Activated naive CD4-positive, alpha-beta T cell treated with anti-CD3 and anti-CD28 coated beads for 36 hours (primary cell): ENCODE data around the gene SLC12A4. TPM values are rescaled to one million over a fixed set of nuclear protein-coding genes. Genes with fewer than 3 reads are reported as not detected.
A peak's percentile ranks its signal among the peaks of the same experiment; 100 is the strongest.
"Not testable (repeated sequence)": the region's sequence is repeated elsewhere in the genome, so short reads cannot be mapped to it uniquely, and the experiment has no call there.

Experiments
- CTCF ChIA-PET: fragments of 350-600 bp; sonication (Branson Sonifier 250); formaldehyde crosslinking; loops from one replicate; lab custom pipeline; 2021; ENCODE audit warnings: antibody characterized with exemption; lab: Charles Lee
- DNase-seq: peaks from one replicate; pipeline ENCODE4 v3.0.0-alpha.2; 2020
- H3K27ac Mint-ChIP-seq: one replicate; pipeline ENCODE4 v1.8.0; 2021; ENCODE audit warnings: mild to moderate bottlenecking, mixed read lengths
- H3K27me3 Mint-ChIP-seq: one replicate; pipeline ENCODE4 v1.8.0; 2021; ENCODE audit warnings: low read depth, mixed read lengths
- H3K36me3 Mint-ChIP-seq: one replicate; pipeline ENCODE4 v1.8.0; 2021; ENCODE audit warnings: low read depth, mixed read lengths
- H3K4me1 Mint-ChIP-seq: one replicate; pipeline ENCODE4 v1.8.0; 2021; ENCODE audit warnings: low read depth, mixed read lengths
- H3K4me3 Mint-ChIP-seq: one replicate; pipeline ENCODE4 v1.8.0; 2021; ENCODE audit warnings: mild to moderate bottlenecking, moderate library complexity, mixed read lengths
- H3K9me3 Mint-ChIP-seq: one replicate; pipeline ENCODE4 v1.8.0; 2021; ENCODE audit warnings: mixed read lengths
- intact Hi-C: fragments of 100-400 bp; cut with micrococcal nuclease; formaldehyde crosslinking; loops from one replicate; pipeline ENCODE4 v1.15.1; 2023
- total RNA-seq, 2 experiments: library from RNA; stranded (reverse); gene quantifications; one replicate each; pipeline ENCODE4 v1.2.3, GENCODE V29; 2021

SLC12A4 gene
- total RNA-seq, 2 experiments from 2014 or later: 24.3 to 28.9 TPM

DNA sequence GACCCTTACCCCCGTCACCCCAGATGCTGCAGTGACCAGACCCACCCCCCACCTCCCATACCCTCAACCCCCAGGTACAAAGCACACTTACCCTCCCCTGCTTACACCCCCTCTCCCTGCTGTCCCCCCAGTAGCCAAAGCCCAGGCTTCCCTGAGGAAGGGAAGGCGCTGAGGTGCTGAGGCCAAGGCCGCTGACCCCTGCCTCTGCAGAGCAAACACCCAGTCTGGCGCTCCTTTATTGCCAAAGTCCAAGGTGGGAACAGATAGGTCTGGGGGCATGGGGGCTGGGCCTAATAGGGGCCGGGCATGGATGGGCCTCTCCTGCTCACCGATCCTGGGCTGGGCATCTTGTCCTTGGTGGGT is 25.2 kb downstream of the SLC12A4 start:
- no peaks in the 10 kb centered on the region for H3K27me3 Mint-ChIP-seq
- no peak overlapping the region for H3K27ac Mint-ChIP-seq
- H3K4me3 Mint-ChIP-seq: no peak overlapping the region
- CTCF ChIA-PET: no interaction called here
- peaks cover 6% of the 10 kb centered on the region for H3K36me3 Mint-ChIP-seq
- peaks cover 26% of the 10 kb centered on the region for H3K4me1 Mint-ChIP-seq
- intact Hi-C loops: no loop called here
- DNase-seq: no peak
- H3K9me3 Mint-ChIP-seq: no peaks in the 10 kb centered on the region

DNA sequence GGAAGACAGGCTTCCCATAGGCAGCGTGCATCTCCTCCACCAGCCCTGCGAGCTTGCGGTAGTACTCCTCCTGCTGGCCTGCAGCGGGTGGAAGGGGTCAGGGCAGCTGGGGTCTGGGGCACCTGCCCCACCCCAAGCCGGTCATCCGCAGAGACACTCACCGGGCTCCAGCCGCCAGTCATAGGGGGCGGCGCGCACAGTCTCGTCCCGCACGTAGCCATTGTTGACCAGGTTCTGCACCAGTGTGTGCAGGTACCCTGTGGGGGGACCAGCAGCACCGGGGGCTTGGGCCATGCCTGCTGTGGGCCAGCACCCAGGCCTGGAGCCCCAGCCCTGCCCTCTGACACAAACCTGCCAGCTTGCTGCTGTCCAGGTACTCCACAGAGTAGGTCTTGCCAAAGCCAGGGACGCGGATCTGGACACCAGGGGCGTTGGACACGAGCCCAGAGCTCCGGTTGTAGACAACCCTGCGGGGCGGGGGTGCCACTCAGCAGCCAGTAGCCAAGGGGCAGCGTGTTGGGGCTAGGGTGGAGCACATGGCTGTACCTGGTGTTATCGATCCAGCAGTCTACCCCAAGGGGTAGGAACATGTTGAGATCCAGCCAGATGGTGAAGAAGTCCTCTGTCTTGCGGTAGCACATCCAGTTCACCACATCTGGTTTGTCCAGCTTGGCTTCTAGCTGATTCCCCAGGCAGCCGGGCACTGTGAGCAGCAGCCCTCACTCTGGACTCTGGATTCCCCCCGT is 25.8 kb downstream of the SLC12A4 start:
- H3K27ac Mint-ChIP-seq: no peak overlapping the region

DNA sequence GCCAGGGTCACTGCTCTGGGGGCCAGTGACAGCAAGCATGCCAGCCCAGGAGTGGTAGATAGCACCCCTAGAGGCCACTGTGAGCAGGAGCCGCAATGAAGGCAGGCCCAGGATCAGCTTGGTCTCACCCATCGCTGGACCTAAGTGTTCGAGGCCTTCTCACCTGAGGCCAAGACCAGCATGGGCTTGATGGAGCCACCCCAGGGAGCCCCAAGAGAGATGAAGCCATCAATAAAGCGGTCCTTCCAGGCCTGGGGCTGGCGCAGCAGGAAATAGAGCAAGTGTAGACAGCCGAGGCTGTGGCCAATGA is 26.3 kb downstream of the SLC12A4 start:
- intact Hi-C loops: no loop called here
- Mint-ChIP-seq H3K27ac (no peak overlapping the region), H3K27me3 (no peaks in the 10 kb centered on the region), H3K36me3 (peaks cover 7% of the 10 kb centered on the region), H3K4me3 (no peak overlapping the region), H3K9me3 (no peaks in the 10 kb centered on the region), H3K4me1 (peaks cover 29% of the 10 kb centered on the region)
- CTCF ChIA-PET: interaction anchor here (0.8 to 1.8 kb wide), 11 partner anchors 10 to 126 kb away, joined by 3 to 9 read pairs (median 5); partner anchors contain the start of gene CTRL
- DNase-seq: peak; percentile 53

More for the DNA sequence above, 25.8 kb downstream of the SLC12A4 start:
- DNase-seq: no peak
- Mint-ChIP-seq H3K27me3 (no peaks in the 10 kb centered on the region), H3K9me3 (no peaks in the 10 kb centered on the region), H3K4me3 (no peak overlapping the region), H3K4me1 (peaks cover 26% of the 10 kb centered on the region), H3K36me3 (peaks cover 6% of the 10 kb centered on the region)
- CTCF ChIA-PET: interaction anchor here (0.8 to 1.4 kb wide), 10 partner anchors 10 to 126 kb away, joined by 3 to 8 read pairs (median 4); no protein-coding TSS in a partner anchor
- intact Hi-C loops: no loop called here

DNA sequence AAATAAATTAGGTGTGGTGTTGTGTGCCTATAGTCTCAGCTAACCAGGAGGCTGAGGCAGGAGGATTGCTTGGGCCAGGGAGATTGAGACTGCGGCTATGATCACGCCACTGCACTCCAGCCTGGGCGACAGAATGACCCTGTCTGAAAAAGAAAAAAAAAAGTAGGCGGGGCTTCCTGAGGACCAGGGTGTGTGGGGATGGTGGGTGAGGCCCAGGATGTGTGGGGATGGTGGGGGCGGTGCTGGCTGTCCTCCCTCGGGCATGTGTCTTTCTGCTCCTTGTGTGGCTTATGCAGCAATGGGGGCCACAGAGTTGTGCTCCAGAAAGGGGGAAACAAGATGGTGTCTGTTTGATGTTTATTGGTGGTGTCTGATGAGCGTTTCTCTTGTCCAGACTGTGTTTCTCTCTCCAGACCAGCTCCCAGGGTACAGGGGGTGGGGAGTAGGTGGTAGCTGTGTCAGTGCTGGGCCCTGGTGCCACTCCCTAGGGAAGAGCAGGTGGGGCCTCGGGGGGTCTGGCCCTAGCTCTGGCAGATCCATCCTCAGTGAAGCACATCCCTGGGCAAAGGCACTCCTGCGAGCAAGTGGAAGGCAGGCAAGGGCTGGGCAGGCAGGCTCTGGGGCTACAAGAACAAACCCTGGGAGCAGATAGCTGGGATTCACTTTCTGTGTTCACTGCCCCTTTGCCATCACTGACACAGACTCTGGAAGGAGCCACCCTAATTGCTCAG is 26.8 kb downstream of the SLC12A4 start:
- CTCF ChIA-PET: interaction anchor here (0.6 to 2.7 kb wide), 17 partner anchors 9 to 295 kb away, joined by 3 to 13 read pairs (median 4); partner anchors contain the start of gene CTRL
- Mint-ChIP-seq H3K36me3 (peaks cover 11% of the 10 kb centered on the region), H3K9me3 (no peaks in the 10 kb centered on the region), H3K27ac (peak overlapping the region; percentile 59), H3K27me3 (no peaks in the 10 kb centered on the region), H3K4me1 (peaks cover 32% of the 10 kb centered on the region), H3K4me3 (no peak overlapping the region)
- DNase-seq: no peak
- intact Hi-C loops: no loop called here

DNA sequence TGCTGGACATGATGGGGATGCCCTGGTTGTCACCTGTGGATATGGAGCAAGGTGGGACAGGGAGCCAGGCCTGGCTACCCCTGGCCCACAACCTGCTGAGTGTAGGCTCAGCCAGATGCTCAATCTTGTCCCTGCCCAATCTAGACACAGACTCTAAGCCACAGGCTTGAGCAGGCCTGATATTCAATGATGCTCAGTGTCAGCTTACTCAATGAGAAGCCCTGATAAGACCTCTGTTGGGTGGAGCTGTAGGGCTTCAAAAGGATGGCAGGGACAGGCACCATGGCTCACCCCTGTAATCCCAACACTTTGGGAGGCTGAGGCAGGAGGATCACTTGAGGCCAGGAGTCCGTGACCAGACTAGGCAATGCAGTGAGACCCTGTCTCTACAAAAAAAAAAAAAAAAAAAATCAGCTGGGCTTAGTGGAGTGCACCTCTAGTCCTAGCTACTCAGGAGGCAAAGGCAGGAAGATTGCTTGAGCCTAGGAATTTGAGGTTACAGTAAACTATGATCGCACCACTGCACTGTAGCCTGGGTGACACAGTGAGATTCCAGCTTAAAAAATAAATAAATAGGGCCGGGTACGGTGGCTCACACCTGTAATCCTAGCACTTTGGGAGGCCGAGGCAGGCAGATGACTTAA is 27.9 kb downstream of the SLC12A4 start:
- intact Hi-C loops: no loop called here
- H3K27ac Mint-ChIP-seq: peak overlapping the region; percentile 36

DNA sequence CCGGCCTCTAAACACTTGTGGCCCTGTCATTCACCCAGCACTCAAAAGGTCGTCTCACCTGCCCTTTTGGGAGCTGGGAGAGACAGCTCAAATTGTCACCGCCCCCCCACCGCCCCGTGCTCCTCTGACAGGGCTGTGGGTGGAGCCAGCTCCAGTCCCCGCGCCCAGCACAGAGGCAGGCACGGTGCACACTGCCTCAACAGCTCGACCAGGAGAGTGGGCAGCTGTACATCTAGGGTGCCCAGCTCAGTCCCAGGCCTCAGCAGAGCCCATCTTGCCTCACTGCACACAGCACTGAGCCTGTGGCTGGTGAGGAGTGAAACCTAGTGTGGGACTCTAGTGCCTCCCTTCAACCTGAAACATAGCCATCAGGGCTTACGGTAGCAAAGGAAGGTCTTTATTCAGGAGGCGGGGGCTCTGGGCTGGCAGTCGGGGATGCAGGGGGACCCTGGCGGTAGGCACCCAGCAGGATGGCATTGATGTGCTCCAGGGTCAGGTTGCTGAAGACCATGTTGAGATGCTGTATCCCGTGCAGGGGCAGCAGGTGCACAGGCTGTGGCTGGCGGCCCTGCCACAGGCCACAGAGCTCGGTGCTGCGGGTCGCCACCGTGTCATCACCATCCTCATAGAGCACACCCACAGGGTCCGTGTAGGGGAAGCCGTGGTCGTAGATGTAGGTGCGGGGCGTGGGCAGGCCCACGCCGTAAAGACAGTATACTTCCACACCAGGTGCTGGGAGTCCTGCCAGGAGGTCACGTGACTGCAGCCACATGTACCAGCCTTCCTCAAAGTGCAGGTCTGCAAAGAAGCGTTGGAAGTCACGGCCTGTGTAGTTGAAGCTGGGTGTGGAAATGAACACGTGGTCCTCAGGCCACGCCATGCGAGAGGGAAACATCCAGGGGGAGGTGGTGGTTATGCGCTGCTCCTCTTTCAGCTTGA is 28.7 kb downstream of the SLC12A4 start:
- peak overlapping the region; percentile 36 for H3K27ac Mint-ChIP-seq
- no peaks in the 10 kb centered on the region for H3K27me3 Mint-ChIP-seq
- peak overlapping the region; percentile 41 for H3K4me3 Mint-ChIP-seq
- H3K9me3 Mint-ChIP-seq: no peaks in the 10 kb centered on the region
- H3K36me3 Mint-ChIP-seq: peaks cover 26% of the 10 kb centered on the region
- H3K4me1 Mint-ChIP-seq: peaks cover 40% of the 10 kb centered on the region
- intact Hi-C loops: loop anchor here (5.0 kb wide), 3 partner anchors 43 to 143 kb away; partner anchors contain the start of genes DPEP3, RANBP10 and TSNAXIP1
- CTCF ChIA-PET: interaction anchor here (1.1 to 2.7 kb wide), 7 partner anchors 7 to 267 kb away, joined by 4 to 13 read pairs (median 6); partner anchors contain the start of gene CTRL
- DNase-seq: peak; percentile 64

More for the DNA sequence above, 27.9 kb downstream of the SLC12A4 start:
- H3K27me3 Mint-ChIP-seq: no peaks in the 10 kb centered on the region
- CTCF ChIA-PET: interaction anchor here (0.6 to 2.7 kb wide), 11 partner anchors 8 to 296 kb away, joined by 3 to 13 read pairs (median 5); partner anchors contain the start of gene CTRL
- H3K9me3 Mint-ChIP-seq: no peaks in the 10 kb centered on the region
- peak overlapping the region; percentile 18 for H3K4me3 Mint-ChIP-seq
- peaks cover 19% of the 10 kb centered on the region for H3K36me3 Mint-ChIP-seq
- H3K4me1 Mint-ChIP-seq: peaks cover 32% of the 10 kb centered on the region
- DNase-seq: no peak

DNA sequence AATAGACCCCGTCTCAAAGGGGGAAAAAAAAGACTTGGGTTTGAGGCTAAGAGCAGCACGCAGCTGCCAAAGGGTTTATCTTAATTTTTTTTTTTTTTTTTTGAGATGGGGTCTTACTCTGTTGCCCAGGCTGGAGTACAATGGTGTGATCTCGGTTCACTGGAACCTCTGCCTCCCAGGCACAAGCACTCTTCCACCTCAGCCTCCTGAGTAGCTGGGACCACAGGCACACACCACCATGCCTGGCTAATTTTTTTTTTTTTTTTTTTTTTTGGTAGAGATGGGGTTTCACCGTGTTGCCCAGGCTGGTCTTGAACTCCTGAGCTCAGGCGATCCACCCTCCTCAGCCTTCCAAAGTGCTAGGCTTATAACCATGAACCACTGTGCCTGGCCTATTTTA is 30.7 kb downstream of the SLC12A4 start:
- not testable (repeated sequence) for H3K9me3 Mint-ChIP-seq, H3K27me3 Mint-ChIP-seq, DNase-seq
- CTCF ChIA-PET: interaction anchor here (0.8 kb wide), 1 partner anchor 103 kb away, joined by 7 read pairs; no protein-coding TSS in a partner anchor
- peaks cover 36% of the 10 kb centered on the region for H3K36me3 Mint-ChIP-seq
- H3K4me3 Mint-ChIP-seq: peak overlapping the region; percentile 100
- intact Hi-C loops: loop anchor here (2.0 to 5.0 kb wide), 6 partner anchors 45 to 145 kb away; partner anchors contain the start of genes DDX28, DPEP3, DUS2 and RANBP10
- peak overlapping the region; percentile 94 for H3K27ac Mint-ChIP-seq
- H3K4me1 Mint-ChIP-seq: peaks cover 52% of the 10 kb centered on the region

DNA sequence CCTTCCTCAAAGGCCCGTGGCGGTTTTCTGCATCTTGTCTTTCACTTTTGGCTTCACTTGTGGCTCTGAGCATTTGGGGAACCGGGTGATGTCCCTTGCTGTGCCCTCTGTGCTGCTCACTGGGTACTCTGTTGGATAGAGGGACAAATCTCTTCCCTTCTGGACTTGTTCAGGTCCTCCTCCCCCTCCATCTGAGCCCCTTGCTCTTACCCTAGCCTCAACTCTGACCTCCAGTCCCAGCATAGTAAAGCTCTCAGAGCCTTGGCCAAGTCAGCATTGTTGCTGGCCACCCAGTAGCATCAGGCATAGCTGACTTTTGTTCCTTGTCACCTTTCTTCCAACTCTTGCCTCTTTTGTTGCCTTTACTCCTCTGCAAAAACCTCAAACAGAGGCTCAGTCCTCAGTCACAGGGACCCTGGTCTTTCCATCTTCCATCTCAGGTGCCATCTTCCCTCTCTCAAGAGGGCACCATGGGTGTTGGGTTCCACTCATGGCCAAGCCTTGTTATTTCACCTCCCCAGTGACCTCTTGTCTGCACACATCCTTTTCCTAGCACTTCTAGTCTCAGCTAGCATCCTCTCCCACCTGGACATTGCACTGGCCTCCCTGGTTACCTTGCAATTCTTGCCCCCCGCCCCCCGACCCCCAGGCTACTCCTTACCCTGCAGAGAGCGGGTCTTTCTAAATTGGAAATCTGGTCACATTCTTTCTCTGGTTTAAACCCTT is 31.4 kb downstream of the SLC12A4 start:
- Mint-ChIP-seq H3K9me3 (no peaks in the 10 kb centered on the region), H3K27me3 (no peaks in the 10 kb centered on the region), H3K4me3 (peak overlapping the region; percentile 100), H3K27ac (peak overlapping the region; percentile 94), H3K36me3 (peaks cover 36% of the 10 kb centered on the region), H3K4me1 (peaks cover 50% of the 10 kb centered on the region)
- peak; percentile 92 for DNase-seq
- CTCF ChIA-PET: interaction anchor here (0.8 to 1.7 kb wide), 4 partner anchors 10 to 129 kb away, joined by 3 to 5 read pairs (median 4); partner anchors contain the start of gene EDC4
- intact Hi-C loops: loop anchor here (1.0 to 5.0 kb wide), 8 partner anchors 45 to 277 kb away; partner anchors contain the start of genes ACD, DDX28, DPEP3 and DUS2

DNA sequence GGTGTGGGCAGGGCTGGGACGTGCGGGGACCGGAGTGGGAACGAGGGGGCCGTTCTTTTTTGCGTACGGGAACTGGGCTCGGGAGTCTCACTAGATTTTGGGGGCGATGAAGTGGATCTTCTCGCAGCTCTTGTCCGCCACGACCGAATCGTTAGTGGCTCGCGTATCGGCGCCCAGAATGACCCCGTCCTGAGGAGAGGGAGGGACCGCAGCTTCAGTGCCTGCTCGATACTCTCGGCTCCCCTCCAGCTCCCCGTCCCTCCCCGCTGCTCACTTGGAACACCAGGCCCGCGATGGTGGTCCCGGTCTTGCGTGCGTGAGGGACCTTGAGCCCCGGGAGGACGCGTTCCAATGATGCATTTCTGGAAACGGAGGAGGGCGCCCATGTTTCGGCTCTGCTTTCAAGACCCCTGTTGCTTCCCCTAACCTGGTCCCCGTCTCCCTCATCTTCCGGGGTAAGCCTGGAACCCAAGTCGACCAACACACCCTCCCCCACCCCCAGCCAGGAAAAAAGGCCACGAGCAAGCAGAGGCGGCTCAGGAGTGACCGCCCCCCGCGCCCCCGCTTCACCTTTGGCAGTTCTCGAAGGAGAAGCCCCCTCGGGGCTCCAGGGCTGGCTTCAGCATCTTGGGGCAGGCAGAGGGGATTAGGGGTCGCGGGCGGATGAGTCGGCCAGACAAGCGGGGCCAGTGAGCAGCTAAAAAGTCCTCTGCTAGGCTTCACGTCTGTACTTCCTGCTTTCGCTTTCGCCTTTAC is 32.1 kb downstream of the SLC12A4 start, which contains the start of gene PSMB10:
TSS of gene PSMB10 (minus strand) at position 727 of the 756 bp plus-strand sequence. CDS start at position 626, 101 bp downstream.
- H3K4me1 Mint-ChIP-seq: peaks cover 44% of the 10 kb centered on the region
- H3K36me3 Mint-ChIP-seq: peaks cover 39% of the 10 kb centered on the region
- peak within 1 kb of the TSS; percentile 94 for H3K27ac Mint-ChIP-seq
- H3K4me3 Mint-ChIP-seq: peak within 1 kb of the TSS; percentile 100
- H3K27me3 Mint-ChIP-seq: no peaks in the 10 kb centered on the region
- DNase-seq: peak; percentile 62
- CTCF ChIA-PET: interaction anchor here (0.6 to 2.6 kb wide), 11 partner anchors 10 to 415 kb away, joined by 3 to 12 read pairs (median 4); partner anchors contain the start of gene EDC4
- no peaks in the 10 kb centered on the region for H3K9me3 Mint-ChIP-seq
- intact Hi-C loops: loop anchor here (1.0 to 5.0 kb wide), 8 partner anchors 46 to 276 kb away; partner anchors contain the start of genes ACD, DDX28, DPEP3 and DUS2
